ENCODE results near the gene MRPL18. TPM values are rescaled to one million over a fixed set of nuclear protein-coding genes. Genes with fewer than 3 reads are reported as not detected.

MRPL18 gene
- total and polyA plus RNA-seq, 2 of the 4 experiments (the other 2 are of a cell fraction): 53.4 to 56.8 TPM

DNA sequence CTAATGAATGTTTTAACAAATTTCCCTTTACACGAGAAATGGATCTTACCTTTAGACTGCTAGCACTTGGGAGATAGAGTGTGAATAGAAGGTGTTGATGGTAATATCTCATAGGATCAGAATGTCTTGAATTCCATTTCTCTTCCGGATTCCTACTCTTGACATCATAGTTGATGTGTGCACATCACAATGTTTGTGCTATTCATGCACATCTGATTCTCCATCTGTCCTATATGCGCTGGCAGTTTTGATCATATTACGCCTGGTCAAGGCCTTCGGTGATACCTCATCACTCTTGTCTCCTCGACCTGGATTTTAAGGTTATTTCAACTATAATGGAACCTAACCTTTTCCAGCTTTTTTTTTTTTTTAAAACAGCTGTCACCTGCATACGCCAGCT lies 45.2 kb upstream of the MRPL18 start:
- no peak overlapping the region for H4K91ac ChIP-seq (ENCODE audit: insufficient read depth, low read depth, low read length)
- no peak for DNase-seq
- dilution Hi-C loops (cut with HindIII; ENCODE audit: low sequenced_read_pairs, unreplicated experiment) (no loop called here), intact Hi-C loops (cut with micrococcal nuclease) (no loop called here), in situ Hi-C loops (cut with MboI; ENCODE audit: low sequenced_read_pairs) (no loop called here)
- ChIA-PET CTCF (no interaction called here), POLR2A (ENCODE audit: unreplicated experiment) (no interaction called here)
- H3K4ac ChIP-seq (ENCODE audit: low read depth, low read length): no peak overlapping the region
- no peak overlapping the region for H2BK15ac ChIP-seq (ENCODE audit: low read depth, low read length)
- H3K56ac ChIP-seq (ENCODE audit: extremely low read depth, insufficient read depth, low read length): no peak overlapping the region
- H4K8ac ChIP-seq (ENCODE audit: low read depth in 2 of 2, low read length in 2 of 2): no peak overlapping the region
- H3K18ac ChIP-seq (ENCODE audit: low read depth, low read length): no peak overlapping the region
- 100% methylated on average over 1 of the region's 7 CpGs; no CpG with 5 or more reads in 1 of the 2 experiments for WGBS, 2 experiments (ENCODE audit: extremely low coverage in 2 of 2, insufficient read length in 1 of 2)
- no peaks in the 10 kb centered on the region for H3K27me3 ChIP-seq (ENCODE audit: control insufficient read depth, insufficient read depth, low read length)
- no peaks in the 10 kb centered on the region for H3K9me1 ChIP-seq (ENCODE audit: insufficient read depth, low read length)
- no peak overlapping the region for H2BK20ac ChIP-seq (ENCODE audit: low read depth, low read length)
- H3K4me2 ChIP-seq (ENCODE audit: low read depth, low read length): no peak overlapping the region
- no peak overlapping the region for H3K9ac ChIP-seq (ENCODE audit: low read depth, low read length)
- H3K79me1 ChIP-seq (ENCODE audit: low read depth in 1 of 2, low read length in 2 of 2): peaks cover 26 to 28% of the 10 kb centered on the region in 2 experiments
- no peak for ATAC-seq (ENCODE audit: low read depth)
- TF ChIP-seq FOS (IDR thresholded peaks at IDR 0.05; ENCODE audit: low read depth, low read length) (no peak), RCOR1 (IDR thresholded peaks at IDR 0.05; ENCODE audit: insufficient replicate concordance, low read length) (no peak), POLR2A (IDR thresholded peaks at IDR 0.05; ENCODE audit: low read depth, low read length) (no peak), USF2 (IDR thresholded peaks at IDR 0.05; ENCODE audit: low read depth, low read length) (no peak), CTCF (conservative IDR thresholded peaks at IDR 0.05; ENCODE audit: low read depth, low read length) (no peak), NFE2L2 (IDR thresholded peaks at IDR 0.05; ENCODE audit: low read depth, low read length) (no peak), SMC3 (IDR thresholded peaks at IDR 0.05; ENCODE audit: low read depth, low read length) (no peak), CEBPB (IDR thresholded peaks at IDR 0.05; ENCODE audit: low read depth, low read length) (no peak), MAFK (IDR thresholded peaks at IDR 0.05; ENCODE audit: low read depth, low read length) (no peak), RAD21 (IDR thresholded peaks at IDR 0.05; ENCODE audit: low read length) (no peak), CHD1 (IDR thresholded peaks at IDR 0.05; ENCODE audit: low read depth, low read length) (no peak), MXI1 (IDR thresholded peaks at IDR 0.05; ENCODE audit: borderline replicate concordance, low read depth, low read length) (no peak)
- H3K9me3 ChIP-seq (ENCODE audit: control insufficient read depth, insufficient read depth, low read length): no peaks in the 10 kb centered on the region
- H4K20me1 ChIP-seq (ENCODE audit: insufficient read depth, low read length): peaks cover 3% of the 10 kb centered on the region; the same call in 1 of the 2 replicates
- H3K23ac ChIP-seq (ENCODE audit: low read depth, low read length): no peak overlapping the region
- H3K36me3 ChIP-seq (ENCODE audit: control insufficient read depth, insufficient read depth, low read length): peaks cover 56% of the 10 kb centered on the region
- H3K4me3 ChIP-seq (ENCODE audit: insufficient read depth, low read depth, low read length): no peak overlapping the region
- H3K14ac ChIP-seq (replicated peaks; ENCODE audit: low read depth, low read length): no peak overlapping the region
- no peak overlapping the region for H2AK5ac ChIP-seq (ENCODE audit: low read depth, low read length)
- H2AK9ac ChIP-seq (replicated peaks; ENCODE audit: low read depth, low read length, poor library complexity): no peak overlapping the region
- no peak overlapping the region for H2AFZ ChIP-seq (replicated peaks; ENCODE audit: low read length, poor library complexity)
- H2BK5ac ChIP-seq (ENCODE audit: low read depth, low read length, poor library complexity, severe bottlenecking): no peak overlapping the region
- no peak overlapping the region for H2BK120ac ChIP-seq (ENCODE audit: low read depth, low read length)
- H3K27ac ChIP-seq (ENCODE audit: insufficient read depth, low read length): no peak overlapping the region
- BruUV-seq (replicated peaks): no TSS peak
- no peaks in the 10 kb centered on the region for H3K4me1 ChIP-seq (ENCODE audit: control insufficient read depth, insufficient read depth, low read length)
- no peak overlapping the region for H4K5ac ChIP-seq (ENCODE audit: low read depth, low read length)
